ENCODE results near the gene COL23A1.

DNA sequence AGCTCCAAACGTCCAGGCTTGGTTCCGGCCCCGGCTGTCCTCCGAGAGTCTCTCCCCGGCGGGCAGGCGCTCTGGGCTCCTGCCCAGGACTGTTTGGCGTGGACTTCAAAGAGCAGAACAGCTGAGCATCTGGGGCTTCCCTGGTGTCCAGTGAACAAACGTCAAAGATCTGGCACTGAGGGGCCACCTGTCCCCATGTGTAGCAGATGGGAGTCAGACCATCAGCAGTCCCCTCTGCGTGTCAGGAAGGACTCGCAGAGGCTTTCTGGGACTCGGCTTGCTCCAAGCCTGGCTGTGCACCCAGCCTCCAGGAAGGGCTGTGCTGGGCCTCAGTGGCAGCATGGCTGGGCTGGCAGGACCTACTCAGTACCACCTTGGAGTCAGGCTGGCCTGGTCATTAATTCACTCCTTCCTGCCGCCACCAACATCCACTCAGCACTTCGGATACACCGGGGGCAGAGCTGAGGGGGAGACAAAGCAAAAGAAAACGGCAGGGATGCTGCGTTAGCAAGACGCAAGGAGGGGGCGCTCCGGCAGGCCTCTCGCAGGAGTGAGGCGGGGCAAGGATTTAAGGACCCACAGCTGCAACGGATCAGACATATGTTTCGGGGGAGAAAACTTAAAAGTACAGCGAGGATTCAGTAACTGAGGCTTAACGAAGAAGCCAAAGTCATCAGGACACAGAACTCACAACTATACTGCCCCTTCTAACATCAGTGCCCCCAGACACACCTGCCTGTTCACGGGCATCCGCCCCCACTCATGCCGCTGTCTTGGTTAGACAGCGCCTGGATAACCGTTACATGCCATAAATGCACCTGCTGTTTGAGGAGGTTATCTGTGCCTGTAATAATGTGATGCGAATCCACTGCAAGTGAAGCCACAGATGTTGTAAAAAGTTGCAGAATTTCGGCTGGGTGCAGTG, 193.1 kb downstream of the COL23A1 start:
- TF ChIP-seq CTCF (conservative IDR thresholded peaks at IDR 0.05; ENCODE audit: low read depth, low read length) (no peak), EZH2 (IDR thresholded peaks at IDR 0.05; ENCODE audit: borderline replicate concordance, low read depth, low read length, poor library complexity, severe bottlenecking) (no peak)
